Large intestine (tissue), 3 donors: ENCODE data around the gene CFAP157. TPM values are rescaled to one million over a fixed set of nuclear protein-coding genes. Genes with fewer than 3 reads are reported as not detected.

Source experiments
- DNase-seq, 2 donors: peaks; one replicate each; pipeline versions ENCODE4 v3.0.0 to v3.0.0-alpha.2; 2013
- H3K27ac ChIP-seq: one replicate; pipeline ENCODE4 v1.5.1; 2013; ENCODE audit warnings: low read length
- H3K27me3 ChIP-seq: 2 replicates; pipeline ENCODE4 v1.6.1; 2013; ENCODE audit warnings: low read length; ENCODE audit not compliant: control insufficient read depth, insufficient read depth
- H3K36me3 ChIP-seq: 2 replicates; pipeline ENCODE4 v1.6.1; 2013; ENCODE audit warnings: low read length; ENCODE audit not compliant: control insufficient read depth, insufficient read depth
- H3K4me1 ChIP-seq: one replicate; pipeline ENCODE4 v1.6.1; 2013; ENCODE audit warnings: low read length; ENCODE audit not compliant: control insufficient read depth, insufficient read depth
- H3K4me3 ChIP-seq: one replicate; pipeline ENCODE4 v1.5.1; 2013; ENCODE audit warnings: low read length
- H3K9me3 ChIP-seq: one replicate; pipeline ENCODE4 v1.6.1; 2013; ENCODE audit warnings: mild to moderate bottlenecking, low read depth, low read length, moderate library complexity; ENCODE audit not compliant: control insufficient read depth
- WGBS: methylation state at CpG from one replicate; pipeline ENCODE4 v1.1.5; 2013; ENCODE audit warnings: low lambda C conversion rate; ENCODE audit not compliant: insufficient coverage; 5-methylcytosine and 5-hydroxymethylcytosine counted together
- polyA plus RNA-seq: library from polyadenylated mRNA; unstranded; fragments of 120-200 nt; gene quantifications from one replicate; pipeline ENCODE4 v1.2.1, GENCODE V29; 2013

CFAP157 gene
- polyA plus RNA-seq, 1 donor: 0.84 TPM

GRCh38 chr9:127735530-127736185, 28.9 kb downstream of the CFAP157 start:
- peak overlapping the region; percentile 25 for H3K27ac ChIP-seq
- H3K4me1 ChIP-seq: peaks cover 7% of the 10 kb centered on the region
- DNase-seq: no peak
- H3K9me3 ChIP-seq: no peaks in the 10 kb centered on the region
- no CpG with 5 or more reads among the region's 15 CpGs for WGBS
- H3K4me3 ChIP-seq: no peak overlapping the region
- peaks cover 17% of the 10 kb centered on the region for H3K27me3 ChIP-seq
- peaks cover 20% of the 10 kb centered on the region for H3K36me3 ChIP-seq

GRCh38 chr9:127738666-127739065, 31.9 kb downstream of the CFAP157 start:
- no peak for DNase-seq
- peaks cover 43% of the 10 kb centered on the region for H3K27me3 ChIP-seq
- H3K4me1 ChIP-seq: peaks cover 7% of the 10 kb centered on the region
- H3K4me3 ChIP-seq: no peak overlapping the region
- H3K9me3 ChIP-seq: peaks cover 6% of the 10 kb centered on the region
- H3K27ac ChIP-seq: no peak overlapping the region
- H3K36me3 ChIP-seq: no peaks in the 10 kb centered on the region
- no CpG with 5 or more reads among the region's 13 CpGs for WGBS

DNA sequence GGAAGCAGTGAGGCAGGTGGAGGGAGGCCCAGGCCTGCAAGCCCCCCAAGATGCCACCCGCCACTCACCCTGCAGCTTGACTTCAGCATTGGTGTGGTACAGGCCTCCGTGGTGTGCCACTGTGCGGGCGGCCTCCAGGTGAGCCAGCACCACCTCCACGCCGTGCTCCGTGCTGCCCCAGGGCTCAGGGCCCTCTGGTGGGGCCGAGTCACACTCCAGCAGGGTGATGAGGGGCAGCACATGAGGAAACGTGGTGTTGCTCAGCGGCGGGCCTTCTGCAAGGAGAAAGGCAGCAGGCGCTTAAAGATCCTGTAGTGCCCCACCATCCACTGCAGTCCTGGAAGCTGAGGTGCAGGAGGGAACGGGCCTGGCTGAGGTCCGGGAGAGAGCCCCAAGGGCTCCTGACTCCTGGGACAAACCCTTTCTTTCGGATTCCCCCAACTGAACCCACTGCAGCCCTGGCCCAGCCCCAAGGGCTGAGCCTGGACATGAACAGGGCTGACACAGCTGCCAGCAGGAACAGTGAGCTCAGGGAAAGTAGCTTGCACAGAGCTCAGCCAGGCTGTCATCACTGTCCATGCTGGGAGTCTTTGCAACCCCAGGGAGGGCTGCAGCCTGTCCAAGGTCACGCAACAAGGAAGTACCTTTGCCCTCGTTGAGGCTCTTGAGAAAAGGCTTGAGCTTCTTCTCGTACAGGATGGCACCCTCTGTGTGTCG, 33.0 kb downstream of the CFAP157 start:
- Histone ChIP-seq H3K27me3 (peaks cover 45% of the 10 kb centered on the region), H3K9me3 (peaks cover 6% of the 10 kb centered on the region), H3K4me3 (no peak overlapping the region), H3K36me3 (peaks cover 3% of the 10 kb centered on the region), H3K27ac (no peak overlapping the region), H3K4me1 (no peaks in the 10 kb centered on the region)
- no peak for DNase-seq
- no CpG with 5 or more reads among the region's 19 CpGs for WGBS

- Histone ChIP-seq H3K4me3 (no peak overlapping the region), H3K36me3 (peaks cover 3% of the 10 kb centered on the region), H3K27me3 (peaks cover 49% of the 10 kb centered on the region), H3K9me3 (peaks cover 6% of the 10 kb centered on the region), H3K27ac (no peak overlapping the region), H3K4me1 (no peaks in the 10 kb centered on the region)
- no CpG with 5 or more reads among the region's 38 CpGs for WGBS
- DNase-seq: peak in 1 of 2 donors; percentile 45
Measured at GRCh38 chr9:127741831-127742434, 35.1 kb downstream of the CFAP157 start.

DNA sequence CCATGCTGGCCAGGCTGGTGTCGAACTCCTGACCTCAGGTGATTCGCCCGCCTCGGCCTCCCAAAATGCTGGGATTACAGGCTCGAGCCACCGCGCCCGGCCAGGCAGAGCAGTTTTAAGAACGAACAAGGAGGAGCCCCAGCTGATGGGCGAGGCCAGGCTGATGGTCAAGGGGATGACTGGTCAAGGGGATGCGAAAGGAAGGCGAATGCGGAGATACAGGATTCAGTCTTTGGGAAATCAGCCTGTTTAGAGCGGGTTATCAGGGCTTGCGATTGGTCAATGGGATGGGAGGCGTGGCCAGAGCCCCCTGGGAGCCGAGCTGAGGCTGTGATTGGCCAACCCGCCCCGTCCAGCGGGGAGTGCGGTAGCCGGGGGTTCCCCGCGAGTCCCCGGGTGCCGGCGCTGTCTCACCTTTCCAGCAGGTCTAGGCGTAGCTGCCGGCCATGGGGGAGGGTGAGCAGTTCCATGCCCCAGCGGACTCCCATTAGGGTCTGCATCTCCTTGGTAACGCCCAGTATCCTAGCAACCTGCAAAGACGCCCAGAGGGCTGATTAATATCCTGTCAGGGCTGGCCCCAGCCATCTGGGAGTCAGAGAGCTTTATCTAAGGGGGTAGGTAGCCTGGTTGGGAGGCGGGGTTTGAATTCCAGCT, 35.8 kb downstream of the CFAP157 start:
- WGBS: no CpG with 5 or more reads among the region's 33 CpGs
- H3K4me3 ChIP-seq: no peak overlapping the region
- peaks cover 6% of the 10 kb centered on the region for H3K9me3 ChIP-seq
- peak in 1 of 2 donors; percentile 51 for DNase-seq
- peaks cover 3% of the 10 kb centered on the region for H3K36me3 ChIP-seq
- no peaks in the 10 kb centered on the region for H3K4me1 ChIP-seq
- peaks cover 51% of the 10 kb centered on the region for H3K27me3 ChIP-seq
- H3K27ac ChIP-seq: no peak overlapping the region

DNA sequence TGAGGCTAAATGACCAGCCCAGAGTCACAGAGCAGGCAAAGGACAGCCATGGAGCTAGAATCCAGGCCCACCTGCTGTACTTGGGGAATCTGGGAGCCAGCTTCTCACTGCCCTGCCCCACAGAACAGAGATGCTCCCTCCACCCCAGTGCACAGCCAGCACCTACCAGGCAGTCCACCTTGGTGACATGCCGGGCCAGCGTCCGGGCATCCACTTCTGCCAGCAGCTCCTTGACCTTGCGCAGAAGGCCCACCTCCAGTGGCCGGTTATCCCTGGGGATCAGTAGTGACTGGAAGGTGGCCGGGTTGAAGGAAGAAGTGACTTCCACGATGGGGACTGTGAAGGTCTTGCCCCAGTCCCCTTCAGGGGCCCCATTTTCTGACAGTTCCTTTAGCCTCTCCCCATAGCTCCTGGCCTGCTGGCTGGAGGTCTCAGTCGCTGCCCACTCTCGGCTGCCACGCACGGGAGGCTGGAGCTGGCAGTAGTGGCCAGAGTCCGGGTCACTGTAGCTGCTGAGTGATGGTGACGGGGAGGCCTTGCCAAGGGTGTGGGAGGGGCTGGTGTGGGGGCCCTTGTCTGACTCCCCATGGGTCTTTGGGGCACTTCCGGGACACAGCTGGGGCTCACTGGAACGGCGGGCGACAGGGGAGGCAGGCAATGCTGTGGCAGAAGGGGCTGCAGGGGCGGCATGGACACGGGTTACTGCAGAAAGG, 37.8 kb downstream of the CFAP157 start:
- Histone ChIP-seq H3K36me3 (peaks cover 3% of the 10 kb centered on the region), H3K27me3 (peaks cover 46% of the 10 kb centered on the region), H3K27ac (no peak overlapping the region), H3K4me1 (no peaks in the 10 kb centered on the region), H3K9me3 (peaks cover 6% of the 10 kb centered on the region), H3K4me3 (no peak overlapping the region)
- WGBS: no CpG with 5 or more reads among the region's 19 CpGs
- DNase-seq: no peak

DNA sequence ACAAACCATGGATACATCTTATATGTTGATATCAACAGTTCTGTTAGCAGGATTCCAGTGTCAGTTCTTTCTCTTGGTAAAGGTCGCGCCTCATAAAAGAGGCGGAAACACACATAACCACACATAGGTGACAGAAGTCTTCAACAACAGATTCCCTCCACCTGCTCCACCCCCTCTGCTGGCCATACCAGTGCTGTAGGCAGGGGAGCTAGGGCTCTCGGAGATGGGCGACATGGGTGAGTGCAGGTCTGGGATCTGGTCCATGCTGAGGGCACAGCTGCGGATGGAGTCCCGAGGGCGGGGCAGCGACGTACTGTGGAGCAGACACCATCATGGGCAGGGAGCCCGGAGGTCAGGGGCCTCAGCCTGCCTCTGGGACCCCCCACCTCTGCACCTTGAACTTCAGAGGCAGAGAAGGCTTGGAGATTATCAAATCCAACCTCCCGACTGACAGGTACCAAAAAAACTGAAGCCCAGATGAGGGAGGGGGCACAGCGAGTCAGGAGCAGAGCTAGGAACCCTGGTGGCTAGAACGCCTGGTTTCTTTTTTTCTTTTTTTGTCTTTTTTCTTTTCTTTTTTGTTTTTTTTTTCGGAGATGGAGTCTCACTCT, 40.3 kb downstream of the CFAP157 start:
- Histone ChIP-seq H3K36me3 (peaks cover 3% of the 10 kb centered on the region), H3K4me3 (no peak overlapping the region), H3K27me3 (peaks cover 34% of the 10 kb centered on the region), H3K27ac (no peak overlapping the region), H3K9me3 (peaks cover 4% of the 10 kb centered on the region), H3K4me1 (no peaks in the 10 kb centered on the region)
- WGBS: 100% methylated on average over 1 of the region's 15 CpGs
- DNase-seq: no peak

GRCh38 chr9:127749090-127749787, 42.5 kb downstream of the CFAP157 start:
- Histone ChIP-seq H3K27ac (no peak overlapping the region), H3K9me3 (peaks cover 3% of the 10 kb centered on the region), H3K4me3 (no peak overlapping the region), H3K4me1 (no peaks in the 10 kb centered on the region), H3K27me3 (peaks cover 37% of the 10 kb centered on the region), H3K36me3 (peaks cover 2% of the 10 kb centered on the region)
- no peak for DNase-seq
- WGBS: no CpG with 5 or more reads among the region's 26 CpGs

GRCh38 chr9:127751269-127752054, 44.7 kb downstream of the CFAP157 start:
- H3K27me3 ChIP-seq: peaks cover 51% of the 10 kb centered on the region
- peak in 1 of 2 donors; percentile 21 for DNase-seq
- no peak overlapping the region for H3K27ac ChIP-seq
- peaks cover 7% of the 10 kb centered on the region for H3K9me3 ChIP-seq
- no CpG with 5 or more reads among the region's 10 CpGs for WGBS
- no peaks in the 10 kb centered on the region for H3K36me3 ChIP-seq
- H3K4me1 ChIP-seq: no peaks in the 10 kb centered on the region
- H3K4me3 ChIP-seq: no peak overlapping the region
